Colonic mucosa (tissue), 4 donors: ENCODE measurements around the gene HDAC9. TPM values are rescaled to one million over a fixed set of nuclear protein-coding genes. Genes with fewer than 3 reads are reported as not detected.
"Not testable (repeated sequence)": the region's sequence is repeated elsewhere in the genome, so short reads cannot be mapped to it uniquely, and the experiment has no call there.

ENCODE experiments used
- DNase-seq: peaks from one replicate; pipeline ENCODE4 v3.0.0-alpha.2; 2020
- H3K27ac ChIP-seq: fragments of 200-600 bp; one replicate; pipeline ENCODE4 v1.8.0; 2021
- H3K27me3 ChIP-seq: fragments of 200-600 bp; one replicate; pipeline ENCODE4 v1.8.0; 2021
- H3K36me3 ChIP-seq: fragments of 200-600 bp; one replicate; pipeline ENCODE4 v1.8.0; 2021
- H3K4me1 ChIP-seq: fragments of 200-600 bp; one replicate; pipeline ENCODE4 v1.8.0; 2021; ENCODE audit warnings: mild to moderate bottlenecking
- H3K4me3 ChIP-seq: fragments of 200-600 bp; one replicate; pipeline ENCODE4 v1.8.0; 2021
- H3K9ac ChIP-seq, 2 donors: one replicate each; pipeline ENCODE4 v1.7.0; 2013; ENCODE audit warnings: control low read depth in 2 of 2, low read depth in 2 of 2, low read length in 2 of 2
- H3K9me3 ChIP-seq: fragments of 200-600 bp; one replicate; pipeline ENCODE4 v1.8.0; 2021
- CTCF ChIP-seq: fragments of 200-600 bp; IDR thresholded peaks from one replicate; pipeline ENCODE4 v1.8.0; 2022; ENCODE audit warnings: antibody characterized with exemption, mild to moderate bottlenecking
- intact Hi-C: fragments of 100-400 bp; cut with DNase I; formaldehyde crosslinking; loops from one replicate; pipeline ENCODE4 v1.14.1; 2022
- total RNA-seq, 2 donors: library from RNA; stranded (reverse); fragmentation: NEBNext Ultra II Directional in 1 of 2; extraction: Animal tissue kit (Norgen Biotek cat#: 25700) in 1 of 2; gene quantifications; one replicate each; pipeline ENCODE4 v1.2.1, GENCODE V29; 2021
- donor health status: healthy.
- donor health status: DM: no; HTN: no; CAD: no.
- donor health status: DM: no; HTN: no; CAD: no.

The HDAC9 gene
- total RNA-seq, 2 donors from 2014 or later, result 2.6 to 8.7 TPM

- H3K36me3 ChIP-seq, result no peaks in the 10 kb centered on the region
- H3K27me3 ChIP-seq, result no peaks in the 10 kb centered on the region
- H3K4me1 ChIP-seq, result no peaks in the 10 kb centered on the region
- intact Hi-C loops, result no loop called here
- H3K9ac ChIP-seq, result no peak overlapping the region
- no peak overlapping the region for H3K4me3 ChIP-seq
- no peak for DNase-seq
- H3K9me3 ChIP-seq, result no peaks in the 10 kb centered on the region
- H3K27ac ChIP-seq, result no peak overlapping the region
- TF ChIP-seq CTCF, result no peak
Observed at GRCh38 chr7:19030281-19030680, 534.7 kb downstream of the HDAC9 start.

GRCh38 chr7:19032942-19033341 lies 537.4 kb downstream of the HDAC9 start:
- H3K27me3 ChIP-seq, intact Hi-C loops, H3K9ac ChIP-seq, H3K9me3 ChIP-seq, H3K4me3 ChIP-seq, DNase-seq, H3K27ac ChIP-seq, H3K36me3 ChIP-seq, H3K4me1 ChIP-seq: not testable (repeated sequence)

- Histone ChIP-seq H3K9ac (no peak overlapping the region), H3K36me3 (no peaks in the 10 kb centered on the region), H3K27ac (no peak overlapping the region), H3K4me3 (no peak overlapping the region), H3K4me1 (no peaks in the 10 kb centered on the region), H3K9me3 (no peaks in the 10 kb centered on the region), H3K27me3 (no peaks in the 10 kb centered on the region)
- TF ChIP-seq CTCF, result peak; percentile 71
- intact Hi-C loops, result no loop called here
- peak; percentile 36 for DNase-seq
Observed at GRCh38 chr7:19051767-19052375, 556.3 kb downstream of the HDAC9 start.
